ENCODE results near the gene HID1. TPM values are rescaled to one million over a fixed set of nuclear protein-coding genes. Genes with fewer than 3 reads are reported as not detected.

HID1 gene
- total RNA-seq, 1 donor from 2014 or later, result 0.83 TPM

GRCh38 chr17:74950207-74950606, 22.4 kb downstream of the HID1 start:
- no peak for DNase-seq (ENCODE audit: low read depth)

- no peak for DNase-seq (ENCODE audit: low read depth)
These were observed 23.0 kb downstream of the HID1 start for GRCh38 chr17:74949455-74950115.

GRCh38 chr17:74947041-74947754, 25.4 kb downstream of the HID1 start:
- DNase-seq (ENCODE audit: low read depth), result no peak

- no peak for DNase-seq (ENCODE audit: low read depth)
These were observed 25.9 kb downstream of the HID1 start for GRCh38 chr17:74946641-74947040.

- no peak for DNase-seq (ENCODE audit: low read depth)
These were observed 27.0 kb downstream of the HID1 start for GRCh38 chr17:74945543-74945942.

- DNase-seq (ENCODE audit: low read depth), result no peak
These were observed 28.6 kb downstream of the HID1 start for GRCh38 chr17:74943808-74944522.

GRCh38 chr17:74941128-74941725, 31.3 kb downstream of the HID1 start:
- no peak for DNase-seq (ENCODE audit: low read depth)

- DNase-seq (ENCODE audit: low read depth), result no peak
These were observed 33.0 kb downstream of the HID1 start for GRCh38 chr17:74939534-74939933.

GRCh38 chr17:74938194-74938950, 34.2 kb downstream of the HID1 start:
- DNase-seq (ENCODE audit: low read depth), result no peak

- no peak for DNase-seq (ENCODE audit: low read depth)
These were observed 35.2 kb downstream of the HID1 start for GRCh38 chr17:74937064-74938051.

- no peak for DNase-seq (ENCODE audit: low read depth)
These were observed 36.1 kb downstream of the HID1 start for GRCh38 chr17:74936470-74936799.

GRCh38 chr17:74935585-74936469, 36.7 kb downstream of the HID1 start, which contains the start of gene OTOP3:
TSS of gene OTOP3 (plus strand) at chr17:74935898. CDS start at chr17:74935922, 24 bp downstream.
- DNase-seq (ENCODE audit: low read depth), result no peak

GRCh38 chr17:74935048-74935447, 37.5 kb downstream of the HID1 start:
- DNase-seq (ENCODE audit: low read depth), result no peak

GRCh38 chr17:74930535-74931036, 42.0 kb downstream of the HID1 start:
- DNase-seq (ENCODE audit: low read depth), result no peak

GRCh38 chr17:74928786-74929185, 43.8 kb downstream of the HID1 start:
- DNase-seq (ENCODE audit: low read depth), result no peak

- DNase-seq (ENCODE audit: low read depth), result no peak
These were observed 47.3 kb downstream of the HID1 start for GRCh38 chr17:74925242-74925641.

- DNase-seq (ENCODE audit: low read depth), result no peak
These were observed 48.2 kb downstream of the HID1 start, which contains the start of gene OTOP2 for GRCh38 chr17:74924250-74924948. TSS of gene OTOP2 (plus strand) at chr17:74924273. CDS start at chr17:74924633, 360 bp downstream.
